ENCODE results near the gene GALNTL6.
"Not testable (repeated sequence)": the region's sequence is repeated elsewhere in the genome, so short reads cannot be mapped to it uniquely, and the experiment has no call there.

The GALNTL6 gene

GRCh38 chr4:172970189-172970588 is 1157.0 kb downstream of the GALNTL6 start:
- not testable (repeated sequence) for H3K36me3 ChIP-seq (ENCODE audit: control insufficient read depth, insufficient read depth, low read length, severe bottlenecking); H3K4me1 ChIP-seq (ENCODE audit: control insufficient read depth, insufficient read depth, low read length); DNase-seq (ENCODE audit: low read depth); H3K9ac ChIP-seq (ENCODE audit: low read length); H3K27me3 ChIP-seq (replicated peaks; ENCODE audit: control insufficient read depth, insufficient read depth, low read length); H3K4me3 ChIP-seq (ENCODE audit: low read length)
- H3K9me3 ChIP-seq (ENCODE audit: control insufficient read depth, low read length): peaks cover 21% of the 10 kb centered on the region

- Histone ChIP-seq H3K36me3 (ENCODE audit: control insufficient read depth, insufficient read depth, low read length, severe bottlenecking) (no peaks in the 10 kb centered on the region), H3K4me3 (ENCODE audit: low read length) (no peak overlapping the region), H3K9me3 (ENCODE audit: control insufficient read depth, low read length) (peaks cover 10% of the 10 kb centered on the region), H3K27me3 (replicated peaks; ENCODE audit: control insufficient read depth, insufficient read depth, low read length) (no peaks in the 10 kb centered on the region), H3K9ac (ENCODE audit: low read length) (no peak overlapping the region), H3K4me1 (ENCODE audit: control insufficient read depth, insufficient read depth, low read length) (no peaks in the 10 kb centered on the region)
- DNase-seq (ENCODE audit: low read depth): no peak
Measured at GRCh38 chr4:172974586-172974985, 1161.4 kb downstream of the GALNTL6 start.

GRCh38 chr4:172975651-172976229 is 1162.5 kb downstream of the GALNTL6 start:
- H3K27me3 ChIP-seq (replicated peaks; ENCODE audit: control insufficient read depth, insufficient read depth, low read length): no peaks in the 10 kb centered on the region
- no peak overlapping the region for H3K9ac ChIP-seq (ENCODE audit: low read length)
- H3K4me3 ChIP-seq (ENCODE audit: low read length): no peak overlapping the region
- no peak for DNase-seq (ENCODE audit: low read depth)
- H3K36me3 ChIP-seq (ENCODE audit: control insufficient read depth, insufficient read depth, low read length, severe bottlenecking): no peaks in the 10 kb centered on the region
- H3K4me1 ChIP-seq (ENCODE audit: control insufficient read depth, insufficient read depth, low read length): no peaks in the 10 kb centered on the region
- peaks cover 2% of the 10 kb centered on the region for H3K9me3 ChIP-seq (ENCODE audit: control insufficient read depth, low read length)

- not testable (repeated sequence) for DNase-seq (ENCODE audit: low read depth)
Measured at GRCh38 chr4:172977491-172978041, 1164.4 kb downstream of the GALNTL6 start.

GRCh38 chr4:172978848-172979247 is 1165.6 kb downstream of the GALNTL6 start:
- no peaks in the 10 kb centered on the region for H3K9me3 ChIP-seq (ENCODE audit: control insufficient read depth, low read length)
- H3K9ac ChIP-seq (ENCODE audit: low read length): no peak overlapping the region
- DNase-seq (ENCODE audit: low read depth): no peak
- H3K27me3 ChIP-seq (replicated peaks; ENCODE audit: control insufficient read depth, insufficient read depth, low read length): no peaks in the 10 kb centered on the region
- peaks cover 11% of the 10 kb centered on the region for H3K4me1 ChIP-seq (ENCODE audit: control insufficient read depth, insufficient read depth, low read length)
- no peak overlapping the region for H3K4me3 ChIP-seq (ENCODE audit: low read length)
- H3K36me3 ChIP-seq (ENCODE audit: control insufficient read depth, insufficient read depth, low read length, severe bottlenecking): no peaks in the 10 kb centered on the region

More at GRCh38 chr4:172977491-172978041, 1164.4 kb downstream of the GALNTL6 start:
- H3K9ac ChIP-seq (ENCODE audit: low read length); H3K4me3 ChIP-seq (ENCODE audit: low read length); H3K27me3 ChIP-seq (replicated peaks; ENCODE audit: control insufficient read depth, insufficient read depth, low read length); H3K9me3 ChIP-seq (ENCODE audit: control insufficient read depth, low read length); H3K4me1 ChIP-seq (ENCODE audit: control insufficient read depth, insufficient read depth, low read length); H3K36me3 ChIP-seq (ENCODE audit: control insufficient read depth, insufficient read depth, low read length, severe bottlenecking): not testable (repeated sequence)

- no peak for DNase-seq (ENCODE audit: low read depth)
- Histone ChIP-seq H3K9me3 (ENCODE audit: control insufficient read depth, low read length) (no peaks in the 10 kb centered on the region), H3K9ac (ENCODE audit: low read length) (no peak overlapping the region), H3K4me1 (ENCODE audit: control insufficient read depth, insufficient read depth, low read length) (peaks cover 11% of the 10 kb centered on the region), H3K27me3 (replicated peaks; ENCODE audit: control insufficient read depth, insufficient read depth, low read length) (no peaks in the 10 kb centered on the region), H3K36me3 (ENCODE audit: control insufficient read depth, insufficient read depth, low read length, severe bottlenecking) (no peaks in the 10 kb centered on the region), H3K4me3 (ENCODE audit: low read length) (no peak overlapping the region)
Measured at GRCh38 chr4:172979332-172979731, 1166.1 kb downstream of the GALNTL6 start.

GRCh38 chr4:172980219-172980618 is 1167.0 kb downstream of the GALNTL6 start:
- H3K4me3 ChIP-seq (ENCODE audit: low read length): no peak overlapping the region
- no peaks in the 10 kb centered on the region for H3K36me3 ChIP-seq (ENCODE audit: control insufficient read depth, insufficient read depth, low read length, severe bottlenecking)
- DNase-seq (ENCODE audit: low read depth): peak; percentile 17
- H3K4me1 ChIP-seq (ENCODE audit: control insufficient read depth, insufficient read depth, low read length): peaks cover 11% of the 10 kb centered on the region
- H3K27me3 ChIP-seq (replicated peaks; ENCODE audit: control insufficient read depth, insufficient read depth, low read length): no peaks in the 10 kb centered on the region
- H3K9ac ChIP-seq (ENCODE audit: low read length): no peak overlapping the region
- no peaks in the 10 kb centered on the region for H3K9me3 ChIP-seq (ENCODE audit: control insufficient read depth, low read length)

- H3K27me3 ChIP-seq (replicated peaks; ENCODE audit: control insufficient read depth, insufficient read depth, low read length): no peaks in the 10 kb centered on the region
- no peak overlapping the region for H3K4me3 ChIP-seq (ENCODE audit: low read length)
- no peaks in the 10 kb centered on the region for H3K36me3 ChIP-seq (ENCODE audit: control insufficient read depth, insufficient read depth, low read length, severe bottlenecking)
- no peaks in the 10 kb centered on the region for H3K9me3 ChIP-seq (ENCODE audit: control insufficient read depth, low read length)
- peak; percentile 75 for DNase-seq (ENCODE audit: low read depth)
- peaks cover 11% of the 10 kb centered on the region for H3K4me1 ChIP-seq (ENCODE audit: control insufficient read depth, insufficient read depth, low read length)
- peak overlapping the region; percentile 57 for H3K9ac ChIP-seq (ENCODE audit: low read length)
Measured at GRCh38 chr4:172982151-172982590, 1169.0 kb downstream of the GALNTL6 start.

GRCh38 chr4:172983014-172983413 is 1169.8 kb downstream of the GALNTL6 start:
- peak overlapping the region; percentile 57 for H3K9ac ChIP-seq (ENCODE audit: low read length)
- no peak overlapping the region for H3K4me3 ChIP-seq (ENCODE audit: low read length)
- H3K36me3 ChIP-seq (ENCODE audit: control insufficient read depth, insufficient read depth, low read length, severe bottlenecking): no peaks in the 10 kb centered on the region
- no peaks in the 10 kb centered on the region for H3K27me3 ChIP-seq (replicated peaks; ENCODE audit: control insufficient read depth, insufficient read depth, low read length)
- DNase-seq (ENCODE audit: low read depth): no peak
- peaks cover 11% of the 10 kb centered on the region for H3K4me1 ChIP-seq (ENCODE audit: control insufficient read depth, insufficient read depth, low read length)
- no peaks in the 10 kb centered on the region for H3K9me3 ChIP-seq (ENCODE audit: control insufficient read depth, low read length)

- no peaks in the 10 kb centered on the region for H3K36me3 ChIP-seq (ENCODE audit: control insufficient read depth, insufficient read depth, low read length, severe bottlenecking)
- DNase-seq (ENCODE audit: low read depth): no peak
- no peak overlapping the region for H3K9ac ChIP-seq (ENCODE audit: low read length)
- no peak overlapping the region for H3K4me3 ChIP-seq (ENCODE audit: low read length)
- H3K27me3 ChIP-seq (replicated peaks; ENCODE audit: control insufficient read depth, insufficient read depth, low read length): no peaks in the 10 kb centered on the region
- no peaks in the 10 kb centered on the region for H3K9me3 ChIP-seq (ENCODE audit: control insufficient read depth, low read length)
- peaks cover 11% of the 10 kb centered on the region for H3K4me1 ChIP-seq (ENCODE audit: control insufficient read depth, insufficient read depth, low read length)
Measured at GRCh38 chr4:172983631-172984030, 1170.4 kb downstream of the GALNTL6 start.

GRCh38 chr4:172985552-172985951 is 1172.3 kb downstream of the GALNTL6 start:
- no peak overlapping the region for H3K4me3 ChIP-seq (ENCODE audit: low read length)
- no peaks in the 10 kb centered on the region for H3K36me3 ChIP-seq (ENCODE audit: control insufficient read depth, insufficient read depth, low read length, severe bottlenecking)
- no peaks in the 10 kb centered on the region for H3K9me3 ChIP-seq (ENCODE audit: control insufficient read depth, low read length)
- no peak overlapping the region for H3K9ac ChIP-seq (ENCODE audit: low read length)
- no peak for DNase-seq (ENCODE audit: low read depth)
- H3K4me1 ChIP-seq (ENCODE audit: control insufficient read depth, insufficient read depth, low read length): peaks cover 11% of the 10 kb centered on the region
- no peaks in the 10 kb centered on the region for H3K27me3 ChIP-seq (replicated peaks; ENCODE audit: control insufficient read depth, insufficient read depth, low read length)

GRCh38 chr4:172986114-172986513 is 1172.9 kb downstream of the GALNTL6 start:
- H3K4me1 ChIP-seq (ENCODE audit: control insufficient read depth, insufficient read depth, low read length): peaks cover 11% of the 10 kb centered on the region
- H3K27me3 ChIP-seq (replicated peaks; ENCODE audit: control insufficient read depth, insufficient read depth, low read length): no peaks in the 10 kb centered on the region
- no peak for DNase-seq (ENCODE audit: low read depth)
- H3K36me3 ChIP-seq (ENCODE audit: control insufficient read depth, insufficient read depth, low read length, severe bottlenecking): no peaks in the 10 kb centered on the region
- no peaks in the 10 kb centered on the region for H3K9me3 ChIP-seq (ENCODE audit: control insufficient read depth, low read length)
- H3K4me3 ChIP-seq (ENCODE audit: low read length): no peak overlapping the region
- no peak overlapping the region for H3K9ac ChIP-seq (ENCODE audit: low read length)

All from adipocyte (in vitro differentiated cells).